Activated T-helper 1 cell treated with Interleukin-2 at 50 U/mL for 16 hours (primary cell): ENCODE data around the gene RELT.
A peak's percentile ranks its signal among the peaks of the same experiment; 100 is the strongest.

Experiments
- DNase-seq: peaks from one replicate; pipeline ENCODE4 v3.0.0-alpha.2; 2020; ENCODE audit warnings: low read depth

RELT gene

DNA sequence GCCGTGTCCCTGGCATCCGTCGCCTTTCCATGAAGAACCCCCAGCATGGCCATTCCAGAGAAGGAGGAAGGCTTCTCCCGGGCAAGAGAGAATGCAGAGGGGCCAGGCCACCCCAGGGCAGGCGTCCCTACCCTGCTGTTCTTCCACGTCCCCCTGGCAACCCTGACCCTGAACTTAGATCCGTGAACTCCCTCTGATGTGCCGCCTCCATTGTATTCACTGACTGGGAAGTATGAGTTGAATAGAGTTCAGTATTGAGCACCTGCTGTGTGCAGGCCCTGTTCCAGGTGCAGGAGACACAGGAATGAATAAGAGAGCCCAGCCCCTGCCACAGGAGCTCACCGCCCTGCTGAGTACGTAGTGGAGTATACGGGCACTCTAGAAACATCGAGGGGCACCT, 29.1 kb upstream of the RELT start:
- no peak for DNase-seq

DNA sequence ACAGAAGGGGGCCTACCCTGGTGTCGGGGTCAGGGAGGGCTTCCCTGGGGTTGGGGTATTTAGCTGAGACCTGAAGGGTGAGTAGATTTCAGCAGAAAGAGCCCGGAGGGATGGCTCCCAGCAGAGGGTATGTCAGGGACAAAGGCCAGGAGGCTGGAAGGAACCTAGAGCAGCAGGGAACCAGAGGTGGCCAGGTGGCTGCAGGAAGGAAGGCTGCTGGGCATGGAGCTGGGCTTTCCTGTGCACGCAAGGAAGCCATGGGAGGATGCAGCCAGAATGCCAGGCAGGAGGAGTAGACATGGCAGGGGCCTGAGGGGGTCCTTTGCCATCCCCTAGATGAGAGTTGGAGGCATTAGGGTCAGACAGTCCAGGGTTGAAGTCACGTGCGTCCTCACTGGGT, 27.4 kb upstream of the RELT start:
- no peak for DNase-seq

DNA sequence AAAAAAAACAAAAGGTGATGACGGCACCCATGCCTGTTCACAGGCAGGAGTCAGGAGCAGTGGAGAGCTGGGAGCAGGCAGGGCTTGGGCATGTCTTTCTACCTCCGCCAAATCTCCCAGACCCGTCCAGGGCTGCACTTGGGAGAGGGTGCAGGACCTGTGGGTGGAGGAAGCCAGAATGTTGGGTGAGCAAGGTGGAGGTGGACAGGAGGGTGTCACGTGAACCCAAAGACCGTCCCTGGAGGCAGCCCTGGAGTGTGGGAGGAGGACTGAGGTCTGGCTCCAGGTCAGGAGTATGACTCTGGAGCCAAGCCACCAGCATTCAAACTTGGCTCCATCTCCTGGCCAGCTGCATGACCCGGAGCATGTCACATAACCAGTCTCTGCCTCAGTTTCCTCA, 26.6 kb upstream of the RELT start:
- DNase-seq, result no peak

DNA sequence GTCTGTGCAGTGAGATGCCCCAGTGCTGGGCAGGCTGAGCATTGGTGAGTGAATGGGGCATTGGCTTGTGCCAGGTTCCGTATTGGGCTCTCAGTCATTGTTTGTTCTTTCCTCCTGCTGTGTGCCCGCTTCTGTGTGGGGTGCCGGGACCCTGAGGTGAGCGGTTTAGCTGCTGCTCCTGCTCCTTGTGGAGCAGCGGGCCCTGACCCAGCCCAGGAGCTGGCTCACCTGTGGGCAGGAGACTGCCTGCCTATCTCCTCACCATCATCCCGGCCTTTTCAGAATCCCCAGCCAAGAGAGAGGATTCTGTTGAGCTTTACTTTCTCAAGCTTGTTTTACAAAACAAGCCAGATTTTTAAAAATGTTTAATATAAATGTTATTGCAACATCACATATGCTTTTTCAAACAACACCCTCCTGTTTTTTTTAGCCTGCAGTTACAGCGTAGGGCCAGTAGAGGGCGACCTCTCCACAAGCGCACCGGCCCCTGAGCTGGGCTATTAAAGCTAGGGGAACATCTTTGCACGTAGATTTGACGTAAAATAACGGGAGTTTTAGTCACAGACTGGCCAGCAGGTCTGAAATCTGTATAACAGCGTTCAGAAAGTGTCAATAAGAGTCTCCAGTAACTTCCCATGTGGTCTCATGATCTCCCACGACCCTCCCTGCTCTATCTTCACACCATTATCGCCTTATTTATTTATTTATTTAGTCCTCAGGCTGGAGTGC, 25.1 kb upstream of the RELT start:
- DNase-seq, result peak; percentile 32

DNA sequence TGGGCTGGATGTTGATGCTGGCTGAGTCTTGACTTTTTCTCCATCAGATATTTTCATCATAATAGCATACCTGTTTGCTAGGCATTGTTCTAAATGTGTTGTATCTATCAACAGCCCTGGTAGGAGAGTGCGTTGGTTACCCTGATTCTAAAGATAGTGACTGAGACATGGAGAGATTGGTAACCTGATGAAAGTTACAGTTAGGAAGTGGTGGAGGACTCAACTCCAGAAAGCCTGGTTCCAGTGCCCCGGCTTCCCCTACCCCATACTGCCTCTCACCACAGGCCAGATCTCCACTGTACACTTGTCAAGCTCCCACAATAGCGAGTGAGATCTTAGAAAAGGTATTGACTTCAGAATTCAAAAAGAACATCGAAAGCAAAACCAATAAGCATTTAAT, 22.8 kb upstream of the RELT start:
- no peak for DNase-seq

DNA sequence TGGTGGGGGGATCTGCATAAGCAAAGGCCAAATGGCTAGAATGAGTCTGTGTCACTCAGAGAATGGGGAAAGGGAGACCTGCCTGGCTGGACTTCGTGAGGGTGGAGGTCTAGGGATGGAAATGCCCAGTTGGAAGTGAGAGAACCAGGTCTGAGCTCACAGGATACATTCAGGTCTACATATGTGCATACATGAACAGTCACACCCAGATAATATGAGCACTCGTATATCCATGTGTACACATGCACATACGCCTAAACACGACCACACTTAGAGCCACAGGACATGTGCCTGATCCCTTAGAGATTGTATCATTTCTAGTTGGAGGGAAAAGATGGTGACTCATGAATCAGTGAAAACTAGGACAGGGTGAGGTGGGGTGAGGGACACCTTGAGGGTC, 21.1 kb upstream of the RELT start:
- no peak for DNase-seq

DNA sequence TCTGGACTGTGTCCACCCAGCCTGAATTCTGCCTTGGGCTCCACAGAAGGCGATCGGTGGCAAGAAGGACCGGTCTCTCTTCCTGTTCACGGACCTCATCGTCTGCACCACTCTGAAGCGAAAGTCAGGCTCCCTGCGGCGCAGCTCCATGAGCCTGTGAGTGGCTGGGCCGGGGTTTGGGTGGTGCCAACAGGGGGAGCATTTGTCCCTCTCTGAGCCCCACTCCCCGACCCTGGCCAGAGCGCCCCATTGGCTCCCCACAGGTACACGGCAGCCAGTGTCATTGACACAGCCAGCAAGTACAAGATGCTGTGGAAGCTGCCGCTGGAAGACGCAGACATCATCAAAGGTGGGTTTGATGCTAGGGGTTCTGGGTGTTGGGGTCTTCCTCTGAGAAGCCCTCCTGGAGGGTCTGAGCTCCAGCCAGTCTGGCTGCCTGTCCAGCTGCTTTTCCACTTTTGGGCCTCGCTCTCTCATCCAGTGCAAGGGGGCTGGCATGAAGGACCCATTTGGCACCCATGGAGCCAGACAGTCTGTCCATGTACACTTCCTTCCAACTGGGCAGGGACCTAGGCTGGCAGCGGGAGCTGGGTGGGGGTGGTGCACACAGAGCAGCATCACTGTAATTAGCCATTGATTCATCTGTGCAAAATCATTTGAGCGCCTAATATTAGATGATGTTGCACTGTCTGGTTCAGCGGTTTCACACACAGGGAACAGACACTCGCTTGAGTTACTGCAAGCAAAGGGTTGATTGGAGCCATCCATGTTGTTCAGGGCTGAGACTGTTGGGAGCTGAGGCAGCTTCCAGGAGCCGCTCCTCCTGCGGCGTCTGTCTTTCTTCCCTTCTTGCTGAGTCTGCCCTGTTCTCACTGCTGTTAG, 19.0 kb upstream of the RELT start:
- no peak for DNase-seq

DNA sequence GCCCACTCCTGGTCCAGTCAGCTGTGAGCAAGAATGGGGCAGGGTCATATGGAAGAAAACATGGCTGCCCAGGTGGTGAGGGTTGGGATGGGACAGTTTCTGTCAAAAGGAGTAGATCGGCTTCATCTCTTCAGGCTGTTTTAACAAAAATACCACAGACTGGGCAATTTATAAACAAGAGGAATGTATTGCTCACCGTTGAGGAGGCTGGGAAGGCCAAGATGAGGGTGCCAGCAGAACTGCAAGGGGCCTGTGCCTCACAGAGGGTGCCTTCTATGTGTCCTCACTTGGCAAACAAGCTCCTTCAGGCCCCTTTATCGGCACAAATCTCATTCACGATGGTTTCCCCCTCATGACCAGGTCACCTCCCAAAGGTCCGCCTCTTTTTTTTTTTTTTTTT, 18.1 kb upstream of the RELT start:
- DNase-seq, result no peak

DNA sequence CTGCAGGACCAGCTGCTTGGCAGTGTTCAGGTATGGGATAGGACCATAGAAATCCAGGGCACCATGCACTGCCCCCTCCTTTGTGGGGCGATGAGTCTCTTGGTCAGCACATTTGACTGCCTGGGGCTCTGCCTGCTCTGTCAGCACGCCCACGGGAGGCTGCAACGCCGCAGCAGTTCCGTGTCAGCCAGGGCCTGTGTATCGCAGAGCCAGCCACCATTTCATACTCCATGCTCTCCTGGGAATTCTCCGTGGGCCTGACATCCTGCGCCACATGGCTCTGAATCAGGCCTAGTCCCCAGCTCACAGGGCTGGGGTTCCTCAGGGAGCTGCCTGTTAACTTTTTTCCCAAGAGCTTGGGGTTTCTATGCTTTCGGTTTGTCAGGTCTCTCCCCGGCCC, 16.9 kb upstream of the RELT start:
- DNase-seq, result no peak

DNA sequence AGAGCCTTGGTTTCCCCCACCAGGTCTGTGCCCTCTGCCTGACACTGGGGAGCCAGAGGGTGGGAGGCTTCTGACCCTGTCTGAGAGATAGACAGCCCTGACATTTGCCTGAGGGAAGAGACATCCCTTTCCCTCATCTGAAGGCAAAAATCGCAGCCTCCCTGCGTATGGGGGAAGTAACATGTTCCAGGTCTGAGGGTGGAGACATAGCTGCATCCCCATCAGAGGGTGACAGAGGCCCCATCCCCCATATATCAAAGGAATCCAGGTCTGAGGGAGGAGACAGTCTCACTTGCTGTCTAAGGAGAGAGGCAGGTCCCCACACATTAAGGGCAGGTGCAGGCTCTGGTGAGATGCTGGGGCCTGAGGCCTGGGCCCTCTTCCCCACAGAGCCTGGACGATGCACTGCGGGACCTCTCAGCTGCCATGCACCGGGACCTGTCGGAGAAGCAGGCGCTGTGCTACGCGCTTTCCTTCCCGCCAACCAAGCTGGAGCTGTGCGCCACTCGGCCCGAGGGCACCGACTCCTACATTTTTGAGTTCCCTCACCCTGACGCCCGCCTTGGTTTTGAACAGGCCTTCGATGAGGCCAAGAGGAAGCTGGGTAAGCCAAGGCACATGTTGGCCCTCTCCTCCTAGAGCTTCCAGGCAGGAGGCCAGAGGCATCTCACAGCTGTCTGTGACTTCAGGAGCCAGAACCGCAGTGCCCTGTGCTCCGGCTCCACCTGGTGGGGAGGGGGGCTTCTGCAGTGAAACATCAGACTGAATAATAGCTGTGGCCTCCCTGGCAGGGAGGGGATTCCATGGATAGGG, 16.1 kb upstream of the RELT start:
- DNase-seq, result no peak

DNA sequence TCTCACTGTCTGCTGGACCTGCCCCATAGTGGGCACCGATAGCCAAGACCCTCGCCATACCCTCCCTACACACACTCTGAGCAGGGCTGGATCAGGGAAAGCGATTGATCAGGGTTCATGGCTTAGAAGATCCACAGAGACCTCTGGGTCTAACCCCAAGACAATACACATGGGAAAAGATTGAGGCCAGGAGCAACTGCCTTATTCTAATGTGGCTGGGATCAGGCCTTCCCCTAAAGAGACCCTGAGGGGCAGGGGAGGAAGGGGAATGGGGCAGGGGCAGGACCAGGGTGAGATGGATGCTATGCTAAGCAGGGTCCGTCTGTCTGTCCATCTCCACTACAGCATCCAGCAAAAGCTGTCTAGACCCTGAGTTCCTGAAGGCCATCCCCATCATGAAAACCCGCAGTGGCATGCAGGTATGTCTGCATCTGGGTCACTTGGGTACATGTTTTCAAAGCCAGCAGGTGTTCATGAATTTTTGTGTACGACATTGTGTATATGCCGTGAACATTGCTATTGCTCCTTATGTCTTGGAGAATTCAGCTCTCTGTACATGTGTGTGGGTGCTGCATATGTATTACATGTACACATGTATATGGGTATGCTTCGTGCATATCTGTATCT, 15.3 kb upstream of the RELT start:
- DNase-seq, result no peak

DNA sequence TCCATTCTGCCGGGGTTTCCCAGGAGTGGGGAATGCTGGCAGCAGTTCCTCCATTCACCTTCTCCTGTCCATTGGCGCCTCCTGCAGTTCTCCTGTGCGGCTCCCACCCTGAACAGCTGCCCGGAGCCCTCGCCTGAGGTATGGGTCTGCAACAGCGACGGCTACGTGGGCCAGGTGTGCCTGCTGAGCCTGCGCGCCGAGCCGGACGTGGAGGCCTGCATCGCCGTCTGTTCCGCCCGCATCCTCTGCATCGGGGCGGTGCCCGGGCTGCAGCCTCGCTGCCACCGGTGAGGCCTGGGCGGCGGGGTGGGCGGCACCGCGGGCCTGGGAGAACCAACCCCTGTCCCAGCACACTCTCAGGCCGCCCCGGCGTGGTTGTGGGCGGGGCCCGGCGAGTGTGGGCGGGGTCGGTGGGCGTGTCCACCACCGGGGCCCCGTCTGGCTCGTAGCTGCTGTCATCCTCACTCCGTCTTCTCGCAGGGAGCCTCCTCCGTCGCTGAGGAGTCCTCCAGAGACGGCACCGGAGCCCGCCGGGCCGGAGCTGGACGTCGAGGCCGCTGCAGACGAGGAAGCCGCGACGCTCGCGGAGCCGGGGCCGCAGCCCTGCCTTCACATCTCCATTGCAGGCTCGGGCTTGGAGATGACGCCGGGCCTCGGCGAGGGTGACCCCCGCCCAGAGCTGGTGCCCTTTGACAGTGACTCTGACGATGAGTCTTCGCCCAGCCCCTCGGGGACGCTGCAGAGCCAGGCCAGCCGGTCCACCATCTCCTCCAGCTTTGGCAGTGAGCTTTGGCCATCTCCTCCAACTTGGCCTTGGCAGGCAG, 14.0 kb upstream of the RELT start:
- DNase-seq, result no peak

DNA sequence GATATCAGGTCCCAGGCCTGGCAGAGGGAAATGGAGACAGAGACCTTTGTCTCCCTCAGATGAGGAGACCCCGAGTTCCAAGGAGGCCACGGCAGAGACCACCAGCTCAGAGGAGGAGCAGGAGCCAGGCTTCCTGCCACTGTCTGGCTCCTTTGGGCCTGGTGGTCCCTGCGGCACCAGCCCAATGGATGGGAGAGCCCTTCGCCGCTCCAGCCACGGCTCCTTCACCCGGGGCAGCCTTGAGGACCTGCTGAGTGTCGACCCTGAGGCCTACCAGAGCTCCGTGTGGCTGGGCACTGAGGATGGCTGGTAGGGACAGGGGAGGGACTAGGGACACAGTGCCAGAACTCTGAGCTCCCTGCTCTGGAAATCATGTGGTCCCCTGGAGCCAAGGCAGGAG, 13.1 kb upstream of the RELT start:
- DNase-seq, result no peak

DNA sequence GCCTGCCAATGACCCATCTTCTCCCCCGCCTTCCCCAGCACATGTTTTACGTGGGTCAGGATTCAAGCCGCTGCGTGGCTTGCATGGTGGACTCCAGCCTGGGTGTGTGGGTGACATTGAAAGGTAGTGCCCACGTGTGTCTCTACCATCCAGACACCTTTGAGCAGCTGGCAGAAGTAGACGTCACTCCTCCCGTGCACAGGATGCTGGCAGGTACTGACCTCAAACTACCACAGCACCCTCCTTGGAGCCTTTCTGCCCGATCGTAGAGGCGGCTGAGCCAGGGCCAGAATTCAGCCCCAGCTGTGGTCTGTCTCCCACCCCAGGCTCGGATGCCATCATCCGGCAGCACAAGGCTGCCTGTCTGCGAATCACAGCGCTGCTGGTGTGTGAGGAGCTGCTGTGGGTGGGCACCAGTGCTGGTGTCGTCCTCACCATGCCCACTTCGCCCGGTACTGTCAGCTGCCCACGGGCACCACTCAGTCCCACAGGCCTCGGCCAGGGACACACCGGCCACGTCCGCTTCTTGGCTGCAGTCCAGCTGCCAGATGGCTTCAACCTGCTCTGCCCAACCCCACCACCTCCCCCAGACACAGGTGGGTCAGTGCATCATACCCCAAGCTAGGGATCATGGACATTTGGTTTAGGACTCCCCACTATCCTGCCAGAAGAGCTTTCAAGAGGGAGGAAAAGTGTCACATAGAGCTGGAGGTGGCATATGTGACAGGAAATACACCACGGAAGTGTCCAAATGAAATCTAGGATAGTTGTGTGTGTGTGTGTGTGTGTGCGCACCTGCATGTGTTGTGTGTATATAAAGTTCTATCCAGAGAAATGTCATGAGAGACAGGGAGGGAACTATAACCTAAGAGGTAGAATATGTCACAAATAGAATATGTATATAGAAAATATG, 10.6 kb upstream of the RELT start:
- DNase-seq, result no peak

DNA sequence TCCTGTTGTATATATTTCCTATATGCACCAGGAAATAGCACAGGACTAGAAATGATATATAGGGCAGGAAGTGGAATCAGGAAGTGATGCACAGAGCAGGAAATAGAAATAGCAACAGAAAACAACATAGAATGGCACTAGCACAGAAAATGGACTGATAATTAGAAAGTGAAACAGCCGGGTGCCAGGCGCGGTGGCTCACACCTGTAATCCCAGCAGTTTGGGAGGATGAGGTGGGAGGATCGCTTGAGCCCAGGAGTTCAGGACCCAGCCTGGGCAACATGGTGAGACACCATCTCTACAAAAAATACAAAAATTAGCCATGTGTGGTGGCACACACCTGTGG, 10.0 kb upstream of the RELT start:
- no peak for DNase-seq

DNA sequence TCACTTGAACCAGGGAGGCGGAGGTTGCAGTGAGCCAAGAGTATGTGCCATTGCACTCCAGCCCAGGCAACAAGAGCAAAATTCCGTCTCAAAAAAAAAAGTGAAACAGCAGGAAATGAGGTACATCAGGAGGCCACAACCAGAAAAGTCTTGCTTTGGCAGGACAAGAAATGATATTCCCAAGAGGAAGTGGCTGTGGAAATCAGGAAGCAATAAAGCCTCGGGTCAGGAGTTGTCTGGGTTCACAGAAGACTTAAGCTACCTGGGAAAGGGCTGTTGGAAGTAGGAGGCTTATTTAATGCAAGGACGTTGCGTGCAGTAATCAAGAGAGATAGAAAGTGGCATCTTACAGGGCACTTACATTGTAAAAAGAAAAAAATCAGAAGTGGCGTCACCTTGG, 9.2 kb upstream of the RELT start:
- DNase-seq, result no peak

DNA sequence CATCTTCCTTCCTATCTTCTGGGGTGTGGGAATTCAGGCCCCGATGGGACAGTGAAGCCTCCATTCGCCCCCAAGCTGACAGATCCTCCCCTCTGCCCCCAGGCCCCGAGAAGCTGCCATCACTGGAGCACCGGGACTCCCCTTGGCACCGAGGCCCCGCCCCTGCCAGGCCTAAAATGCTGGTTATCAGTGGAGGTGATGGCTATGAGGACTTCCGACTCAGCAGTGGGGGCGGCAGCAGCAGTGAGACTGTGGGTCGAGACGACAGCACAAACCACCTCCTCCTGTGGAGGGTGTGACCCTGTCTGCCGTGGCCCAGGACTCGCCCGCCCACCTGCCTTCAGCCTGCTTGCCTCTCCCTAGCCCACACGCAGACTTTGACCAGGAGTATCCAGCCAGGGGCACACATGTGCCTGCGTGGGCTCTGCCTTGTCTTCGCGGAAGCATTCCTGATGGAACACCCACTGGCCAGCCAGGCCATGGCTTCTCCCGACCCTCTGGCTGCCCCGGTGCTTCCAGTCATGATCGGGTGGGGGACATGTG, 8.6 kb upstream of the RELT start:
- no peak for DNase-seq

DNA sequence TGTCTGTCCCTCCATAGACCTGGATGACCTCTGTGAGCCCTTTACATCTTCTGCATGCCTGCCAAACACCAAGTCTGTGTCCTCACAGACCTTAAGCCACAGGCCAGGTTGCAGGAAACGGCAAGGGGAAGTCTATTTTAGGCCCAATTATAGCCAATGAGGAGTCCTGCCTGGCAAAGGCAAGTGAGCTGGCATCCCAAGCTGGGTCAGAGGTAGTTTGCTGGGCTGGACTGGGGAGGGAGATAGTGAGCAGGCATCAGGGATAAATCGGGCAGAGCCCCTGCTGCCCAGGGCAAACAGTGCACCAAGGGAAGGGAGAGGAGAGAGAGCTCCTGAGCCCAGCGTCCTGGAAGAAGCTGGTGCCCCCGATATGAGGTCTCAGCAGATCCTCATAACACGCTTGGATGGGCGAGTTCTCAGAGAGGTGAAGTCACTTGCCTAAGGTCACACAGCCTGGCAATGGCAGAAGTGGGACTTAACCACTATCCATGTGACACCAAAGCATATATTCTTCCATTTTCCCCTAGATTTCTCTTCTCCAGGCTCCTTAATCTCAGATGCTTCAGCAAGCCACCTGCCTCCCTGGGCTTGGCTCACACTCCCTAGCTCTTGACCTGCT, 3.7 kb upstream of the RELT start:
- no peak for DNase-seq

DNA sequence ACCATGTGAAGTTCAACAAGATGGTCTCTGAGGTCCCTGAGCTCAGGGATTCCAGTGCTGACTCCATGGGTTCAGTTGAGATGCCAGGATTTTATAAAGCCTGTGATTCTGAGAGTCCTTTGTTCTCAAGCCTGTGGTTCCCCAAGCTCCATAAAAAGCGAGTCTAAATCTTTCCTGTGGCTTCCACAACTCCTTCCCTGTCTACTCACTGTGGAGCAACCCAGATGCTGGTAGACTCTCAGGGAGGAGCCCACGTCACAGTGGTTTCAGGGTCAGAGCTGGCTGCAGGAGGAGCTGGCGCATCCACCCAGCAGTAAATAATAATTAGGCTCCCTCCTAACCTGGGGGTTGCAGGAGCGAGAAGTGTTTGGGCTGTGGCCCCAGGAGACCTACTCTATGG, 2.0 kb upstream of the RELT start:
- DNase-seq, result no peak

DNA sequence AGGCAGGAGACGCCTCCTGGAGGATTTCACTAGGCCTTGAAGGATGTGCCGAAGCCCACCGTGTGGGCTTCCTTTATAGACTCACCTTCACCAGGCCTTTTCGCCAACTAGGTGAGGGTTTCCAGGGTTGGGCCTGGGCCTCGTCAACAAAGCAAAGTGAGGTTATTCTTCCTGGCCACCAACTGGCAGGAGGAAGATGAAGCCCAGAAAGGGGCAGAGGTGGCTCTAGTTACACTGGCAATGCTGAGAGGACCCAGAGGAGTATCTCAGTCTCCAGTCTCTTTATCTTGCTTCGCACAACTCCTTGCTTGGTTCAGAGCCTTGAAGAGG, 404 bp upstream of the RELT start:
- DNase-seq, result no peak
